Embryonic facial prominence (tissue), 1 donor: ENCODE measurements around the gene MAPK8IP3.

Source experiments
- DNase-seq: peaks from one replicate; pipeline ENCODE4 v3.0.0-alpha.2; 2016; ENCODE audit errors: extremely low spot score

The MAPK8IP3 gene

GRCh38 chr16:1763521-1764511, 57.8 kb downstream of the MAPK8IP3 start:
- no peak for DNase-seq

- no peak for DNase-seq
Measured at GRCh38 chr16:1764971-1765370, 59.0 kb downstream of the MAPK8IP3 start.

- DNase-seq, result no peak
Measured at GRCh38 chr16:1765826-1766225, 59.8 kb downstream of the MAPK8IP3 start.

GRCh38 chr16:1766231-1766630, 60.2 kb downstream of the MAPK8IP3 start:
- DNase-seq, result no peak

GRCh38 chr16:1766701-1767100, 60.7 kb downstream of the MAPK8IP3 start:
- DNase-seq, result no peak

GRCh38 chr16:1767116-1767994, 61.4 kb downstream of the MAPK8IP3 start:
- DNase-seq, result no peak

- DNase-seq, result no peak
Measured at GRCh38 chr16:1768061-1768766, 62.2 kb downstream of the MAPK8IP3 start.

- no peak for DNase-seq
Measured at GRCh38 chr16:1768767-1769401, 62.9 kb downstream of the MAPK8IP3 start.

- no peak for DNase-seq
Measured at GRCh38 chr16:1769402-1770300, 63.7 kb downstream of the MAPK8IP3 start.

- DNase-seq, result no peak
Measured at GRCh38 chr16:1770328-1771187, 64.6 kb downstream of the MAPK8IP3 start.

GRCh38 chr16:1771188-1771863, 65.3 kb downstream of the MAPK8IP3 start, which contains the start of gene NME3:
NME3 (minus strand) TSS chr16:1771543; CDS start chr16:1771534, 9 bp downstream.
- no peak for DNase-seq

GRCh38 chr16:1771864-1772361, 65.9 kb downstream of the MAPK8IP3 start:
- DNase-seq, result no peak

GRCh38 chr16:1772362-1772907, 66.4 kb downstream of the MAPK8IP3 start, which contains the start of gene EME2:
EME2 (plus strand) TSS chr16:1772810; CDS start chr16:1773228, 418 bp downstream.
- DNase-seq, result no peak

GRCh38 chr16:1772908-1773702, 67.1 kb downstream of the MAPK8IP3 start, which contains the start of gene MRPS34:
MRPS34 (minus strand) TSS chr16:1773134; CDS start chr16:1773119, 15 bp downstream.
- peak; percentile 42 for DNase-seq

GRCh38 chr16:1773703-1774447, 67.9 kb downstream of the MAPK8IP3 start:
- DNase-seq, result no peak

GRCh38 chr16:1774448-1774780, 68.4 kb downstream of the MAPK8IP3 start:
- DNase-seq, result no peak
